ENCODE results near the gene CRIM1. TPM values are rescaled to one million over a fixed set of nuclear protein-coding genes. Genes with fewer than 3 reads are reported as not detected.

Gene CRIM1
- total RNA-seq, 2 donors from 2014 or later, result 26.7 to 26.9 TPM

DNA sequence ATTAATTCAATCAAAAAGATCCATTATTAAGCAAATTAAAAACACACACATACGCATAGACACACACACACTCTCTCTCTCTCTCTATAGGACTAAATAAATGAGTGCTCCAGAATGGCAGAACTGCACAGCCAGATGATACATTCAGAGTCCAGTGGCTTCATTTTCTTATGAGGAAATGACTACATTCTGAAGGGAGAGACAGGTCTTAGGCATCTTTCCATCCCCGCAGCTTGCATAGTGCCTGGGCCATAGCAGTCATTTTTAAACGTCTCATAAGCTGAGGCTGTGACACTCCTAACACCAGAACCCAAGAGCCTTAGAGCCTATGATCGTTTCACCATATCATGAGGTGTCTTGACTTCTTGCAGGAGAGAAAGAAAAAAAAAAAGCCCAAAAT lies 211.3 kb downstream of the CRIM1 start:
- Mint-ChIP-seq H3K9me3 (no peaks in the 10 kb centered on the region), H3K4me3 (no peak overlapping the region), H3K27ac (no peak overlapping the region), H3K27me3 (ENCODE audit: insufficient read depth) (no peaks in the 10 kb centered on the region), H3K36me3 (ENCODE audit: low read depth) (peaks cover 36% of the 10 kb centered on the region), H3K4me1 (peaks cover 23% of the 10 kb centered on the region)
- DNase-seq, result no peak
- Histone ChIP-seq H3K9me3 (ENCODE audit: control insufficient read depth, low read length) (no peaks in the 10 kb centered on the region), H3K27ac (ENCODE audit: low read depth, low read length) (no peak overlapping the region), H3K27me3 (ENCODE audit: control insufficient read depth, insufficient read depth, low read length, poor library complexity, severe bottlenecking) (no peaks in the 10 kb centered on the region), H3K4me1 (ENCODE audit: control insufficient read depth, insufficient read depth, low read length) (no peaks in the 10 kb centered on the region), H3K4me3 (ENCODE audit: low read length) (no peak overlapping the region), H3K9ac (ENCODE audit: extremely low read depth, low read length, poor library complexity, severe bottlenecking) (no peak overlapping the region), H3K36me3 (ENCODE audit: control insufficient read depth, insufficient read depth, low read length) (peaks cover 28% of the 10 kb centered on the region)
- TF ChIP-seq, protein P1, sequence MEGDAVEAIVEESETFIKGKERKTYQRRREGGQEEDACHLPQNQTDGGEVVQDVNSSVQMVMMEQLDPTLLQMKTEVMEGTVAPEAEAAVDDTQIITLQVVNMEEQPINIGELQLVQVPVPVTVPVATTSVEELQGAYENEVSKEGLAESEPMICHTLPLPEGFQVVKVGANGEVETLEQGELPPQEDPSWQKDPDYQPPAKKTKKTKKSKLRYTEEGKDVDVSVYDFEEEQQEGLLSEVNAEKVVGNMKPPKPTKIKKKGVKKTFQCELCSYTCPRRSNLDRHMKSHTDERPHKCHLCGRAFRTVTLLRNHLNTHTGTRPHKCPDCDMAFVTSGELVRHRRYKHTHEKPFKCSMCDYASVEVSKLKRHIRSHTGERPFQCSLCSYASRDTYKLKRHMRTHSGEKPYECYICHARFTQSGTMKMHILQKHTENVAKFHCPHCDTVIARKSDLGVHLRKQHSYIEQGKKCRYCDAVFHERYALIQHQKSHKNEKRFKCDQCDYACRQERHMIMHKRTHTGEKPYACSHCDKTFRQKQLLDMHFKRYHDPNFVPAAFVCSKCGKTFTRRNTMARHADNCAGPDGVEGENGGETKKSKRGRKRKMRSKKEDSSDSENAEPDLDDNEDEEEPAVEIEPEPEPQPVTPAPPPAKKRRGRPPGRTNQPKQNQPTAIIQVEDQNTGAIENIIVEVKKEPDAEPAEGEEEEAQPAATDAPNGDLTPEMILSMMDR (conservative IDR thresholded peaks at IDR 0.05), result no peak
- WGBS, 2 experiments (ENCODE audit: insufficient coverage in 1 of 2, insufficient read length in 1 of 2), result 95 to 100% methylated on average over 1 to 4 of the region's 4 CpGs

DNA sequence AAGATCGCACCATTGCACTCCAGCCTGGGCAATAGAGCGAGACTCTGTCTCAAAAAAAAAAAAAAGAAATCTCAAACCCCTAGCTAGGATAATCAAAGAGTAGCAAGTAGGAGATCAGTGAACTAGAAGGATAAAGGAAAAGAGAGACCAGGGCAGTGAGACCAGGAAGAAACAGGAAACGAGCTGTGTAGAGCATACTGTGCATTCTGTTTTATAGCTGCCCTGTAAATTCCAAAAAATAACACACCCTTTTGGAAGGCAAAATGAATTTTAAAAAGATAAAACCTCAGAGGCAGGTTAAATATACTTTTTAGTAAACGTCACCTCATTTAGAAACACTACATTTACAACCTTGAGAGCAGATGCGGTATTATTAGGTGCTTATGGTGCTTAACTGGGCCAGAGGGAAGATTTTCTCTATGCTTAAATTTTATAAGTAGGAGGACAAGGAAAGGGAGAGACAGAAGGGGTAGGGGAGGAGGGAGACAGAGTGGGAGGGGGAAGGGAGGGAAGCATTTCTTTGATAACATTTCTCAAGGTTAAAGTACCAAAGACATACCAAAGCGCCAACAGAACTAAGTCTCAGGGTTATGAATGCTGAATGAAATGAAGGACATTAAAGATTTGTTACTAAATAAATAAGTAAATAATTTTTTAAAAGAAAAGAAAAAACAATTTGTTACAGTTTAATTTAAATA lies 212.3 kb downstream of the CRIM1 start:
- Mint-ChIP-seq H3K27me3 (ENCODE audit: insufficient read depth) (no peaks in the 10 kb centered on the region), H3K4me1 (peaks cover 30% of the 10 kb centered on the region), H3K4me3 (no peak overlapping the region), H3K27ac (no peak overlapping the region), H3K36me3 (ENCODE audit: low read depth) (peaks cover 37% of the 10 kb centered on the region), H3K9me3 (no peaks in the 10 kb centered on the region)
- Histone ChIP-seq H3K4me3 (ENCODE audit: low read length) (no peak overlapping the region), H3K27me3 (ENCODE audit: control insufficient read depth, insufficient read depth, low read length, poor library complexity, severe bottlenecking) (no peaks in the 10 kb centered on the region), H3K9ac (ENCODE audit: extremely low read depth, low read length, poor library complexity, severe bottlenecking) (no peak overlapping the region), H3K27ac (ENCODE audit: low read depth, low read length) (no peak overlapping the region), H3K36me3 (ENCODE audit: control insufficient read depth, insufficient read depth, low read length) (peaks cover 37% of the 10 kb centered on the region), H3K4me1 (ENCODE audit: control insufficient read depth, insufficient read depth, low read length) (peaks cover 3% of the 10 kb centered on the region), H3K9me3 (ENCODE audit: control insufficient read depth, low read length) (no peaks in the 10 kb centered on the region)
- TF ChIP-seq, protein P1 (conservative IDR thresholded peaks at IDR 0.05), result no peak
- WGBS, 2 experiments (ENCODE audit: insufficient coverage in 1 of 2, insufficient read length in 1 of 2), result 96 to 100% methylated on average over 1 to 6 of the region's 6 CpGs
- DNase-seq, result no peak

DNA sequence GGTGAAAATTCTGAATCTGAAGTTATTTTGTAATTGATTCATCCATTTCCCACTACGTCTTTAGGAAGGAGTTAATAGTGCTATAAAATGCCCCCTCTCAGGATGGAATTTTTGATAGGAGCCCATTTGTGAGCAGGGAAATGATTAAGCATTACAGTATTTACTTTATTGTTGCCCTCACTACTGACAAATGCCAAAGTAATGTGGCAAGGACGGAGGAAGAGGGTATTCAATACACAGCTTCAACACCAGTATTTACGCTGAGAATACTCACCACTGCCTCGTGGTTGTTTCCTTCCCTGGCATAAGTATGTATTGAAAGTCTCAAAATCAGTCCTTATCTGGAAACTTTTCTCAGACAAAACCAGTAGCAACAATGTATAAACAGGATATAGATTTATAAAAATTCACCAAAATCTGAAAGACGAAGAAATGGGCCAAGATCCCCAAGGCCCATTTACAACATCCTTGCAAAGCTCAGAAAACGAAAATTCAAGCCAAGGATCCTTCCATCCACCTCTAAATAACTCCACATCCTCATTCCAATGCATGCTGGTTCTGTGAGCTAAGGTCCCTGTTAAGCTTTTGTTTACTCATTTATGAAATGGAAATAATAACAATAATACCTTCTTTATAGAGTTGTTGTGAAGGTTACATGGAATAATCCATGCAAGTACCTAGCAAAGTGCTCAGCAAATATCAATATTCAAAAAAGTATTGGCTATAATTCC lies 213.1 kb downstream of the CRIM1 start:
- Histone ChIP-seq H3K36me3 (ENCODE audit: control insufficient read depth, insufficient read depth, low read length) (peaks cover 45% of the 10 kb centered on the region), H3K9me3 (ENCODE audit: control insufficient read depth, low read length) (no peaks in the 10 kb centered on the region), H3K9ac (ENCODE audit: extremely low read depth, low read length, poor library complexity, severe bottlenecking) (no peak overlapping the region), H3K27ac (ENCODE audit: low read depth, low read length) (no peak overlapping the region), H3K4me3 (ENCODE audit: low read length) (no peak overlapping the region), H3K27me3 (ENCODE audit: control insufficient read depth, insufficient read depth, low read length, poor library complexity, severe bottlenecking) (no peaks in the 10 kb centered on the region), H3K4me1 (ENCODE audit: control insufficient read depth, insufficient read depth, low read length) (peaks cover 3% of the 10 kb centered on the region)
- peaks cover 42% of the 10 kb centered on the region for H3K36me3 Mint-ChIP-seq (ENCODE audit: low read depth)
- H3K9me3 Mint-ChIP-seq, result no peaks in the 10 kb centered on the region
- no peaks in the 10 kb centered on the region for H3K27me3 Mint-ChIP-seq (ENCODE audit: insufficient read depth)
- TF ChIP-seq, protein P1 (conservative IDR thresholded peaks at IDR 0.05), result no peak
- no peak overlapping the region for H3K27ac Mint-ChIP-seq
- H3K4me3 Mint-ChIP-seq, result no peak overlapping the region
- H3K4me1 Mint-ChIP-seq, result peaks cover 30% of the 10 kb centered on the region
- WGBS, 2 experiments (ENCODE audit: insufficient coverage in 1 of 2, insufficient read length in 1 of 2), result 84% methylated on average over 6 of the region's 6 CpGs; no CpG with 5 or more reads in 1 of the 2 experiments
- no peak for DNase-seq

Measured in endodermal cell (in vitro differentiated cells).